HEK293 (cell line): Measurements from ENCODE around the gene FBXW5.

Experiments
- MZF1 ChIP-seq: fragments of 450-650 bp; formaldehyde crosslinking; IDR thresholded peaks from 2 replicates; pipeline ENCODE4 v1.5.1; 2017; ENCODE audit warnings: missing biosample characterization, missing genetic modification characterization, borderline replicate concordance
- ZNF184 ChIP-seq: fragments of 450-650 bp; IDR thresholded peaks from 2 replicates; pipeline ENCODE4 v1.5.1; 2018; ENCODE audit warnings: missing biosample characterization, mild to moderate bottlenecking, missing genetic modification characterization
- ZNF223 ChIP-seq: fragments of 450-650 bp; formaldehyde crosslinking; IDR thresholded peaks from 2 replicates; pipeline ENCODE4 v1.5.1; 2016; ENCODE audit warnings: missing biosample characterization, missing genetic modification characterization
- ZNF23 ChIP-seq: fragments of 450-650 bp; formaldehyde crosslinking; IDR thresholded peaks from 2 replicates; pipeline ENCODE4 v1.5.1; 2016; ENCODE audit warnings: missing biosample characterization, missing genetic modification characterization, borderline replicate concordance
- ZNF585B ChIP-seq: fragments of 450-650 bp; formaldehyde crosslinking; IDR thresholded peaks from 2 replicates; pipeline ENCODE4 v1.5.1; 2016; ENCODE audit warnings: missing biosample characterization, missing genetic modification characterization
- ZNF626 ChIP-seq: fragments of 450-650 bp; sonication (Bioruptor Pico); formaldehyde crosslinking; IDR thresholded peaks from 2 replicates; pipeline ENCODE4 v1.5.1; 2018; ENCODE audit warnings: missing biosample characterization, missing genetic modification characterization, inconsistent platforms
- ZNF670 ChIP-seq: fragments of 450-650 bp; formaldehyde crosslinking; IDR thresholded peaks from 2 replicates; pipeline ENCODE4 v1.5.1; 2016; ENCODE audit warnings: missing biosample characterization, missing genetic modification characterization, low read depth
- ZNF791 ChIP-seq: fragments of 450-650 bp; formaldehyde crosslinking; IDR thresholded peaks from 2 replicates; pipeline ENCODE4 v1.5.1; 2016; ENCODE audit warnings: missing biosample characterization, missing genetic modification characterization
- TF ChIP-seq, protein P1 (sequence below): fragments of 450-650 bp; formaldehyde crosslinking; IDR thresholded peaks from 2 replicates; pipeline ENCODE4 v1.5.1; 2017; ENCODE audit warnings: missing biosample characterization, missing genetic modification characterization
- TF ChIP-seq, protein P2 (sequence below): fragments of 450-650 bp; formaldehyde crosslinking; IDR thresholded peaks from 2 replicates; pipeline ENCODE4 v1.5.1; 2016; ENCODE audit warnings: missing biosample characterization, missing genetic modification characterization
- TF ChIP-seq, protein P3 (sequence below): IDR thresholded peaks from 2 replicates; pipeline ENCODE4 v1.6.1; 2011; ENCODE audit warnings: mild to moderate bottlenecking, low read depth, low read length, borderline replicate concordance
- TF ChIP-seq, protein P4 (sequence below): fragments of 450-650 bp; formaldehyde crosslinking; IDR thresholded peaks from 2 replicates; pipeline ENCODE4 v1.5.1; 2016; ENCODE audit warnings: missing biosample characterization, missing genetic modification characterization
- TF ChIP-seq, protein P5 (sequence below): fragments of 450-650 bp; formaldehyde crosslinking; IDR thresholded peaks from 2 replicates; pipeline ENCODE4 v1.5.1; 2016; ENCODE audit warnings: missing biosample characterization, missing genetic modification characterization

DNA sequence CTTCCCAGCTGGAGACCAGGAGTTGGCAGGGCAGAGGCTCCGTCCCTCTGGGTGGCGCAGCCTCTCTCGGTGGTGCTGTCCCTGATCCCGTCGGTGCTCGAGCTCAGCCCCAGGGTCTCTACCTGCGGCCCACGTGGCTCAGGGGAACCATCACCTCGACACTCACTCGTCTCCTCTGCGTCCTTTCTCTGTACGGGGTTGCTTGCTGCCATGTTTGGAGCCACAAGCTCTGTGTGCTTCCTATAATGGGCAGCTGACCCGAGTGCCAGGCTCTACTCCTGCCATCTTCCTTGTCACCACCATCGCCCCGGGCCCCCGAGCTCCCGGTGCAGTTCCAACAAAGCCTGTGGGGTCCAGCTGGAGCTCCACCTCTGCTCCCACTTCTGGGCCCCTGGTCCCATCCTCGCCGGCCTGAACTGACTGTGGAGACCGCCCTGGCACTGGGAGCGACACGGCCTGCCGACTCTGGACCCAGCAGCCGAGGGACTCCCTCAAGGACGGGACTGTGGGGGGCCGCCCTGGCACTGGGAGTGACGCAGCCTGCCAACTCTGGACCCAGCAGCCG lies 5.0 kb downstream of the FBXW5 start:
- TF ChIP-seq ZNF23 (tag by site-specific recombination) = no peak
- TF ChIP-seq, protein P1, sequence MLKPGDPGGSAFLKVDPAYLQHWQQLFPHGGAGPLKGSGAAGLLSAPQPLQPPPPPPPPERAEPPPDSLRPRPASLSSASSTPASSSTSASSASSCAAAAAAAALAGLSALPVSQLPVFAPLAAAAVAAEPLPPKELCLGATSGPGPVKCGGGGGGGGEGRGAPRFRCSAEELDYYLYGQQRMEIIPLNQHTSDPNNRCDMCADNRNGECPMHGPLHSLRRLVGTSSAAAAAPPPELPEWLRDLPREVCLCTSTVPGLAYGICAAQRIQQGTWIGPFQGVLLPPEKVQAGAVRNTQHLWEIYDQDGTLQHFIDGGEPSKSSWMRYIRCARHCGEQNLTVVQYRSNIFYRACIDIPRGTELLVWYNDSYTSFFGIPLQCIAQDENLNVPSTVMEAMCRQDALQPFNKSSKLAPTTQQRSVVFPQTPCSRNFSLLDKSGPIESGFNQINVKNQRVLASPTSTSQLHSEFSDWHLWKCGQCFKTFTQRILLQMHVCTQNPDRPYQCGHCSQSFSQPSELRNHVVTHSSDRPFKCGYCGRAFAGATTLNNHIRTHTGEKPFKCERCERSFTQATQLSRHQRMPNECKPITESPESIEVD = no peak
- TF ChIP-seq, protein P2, sequence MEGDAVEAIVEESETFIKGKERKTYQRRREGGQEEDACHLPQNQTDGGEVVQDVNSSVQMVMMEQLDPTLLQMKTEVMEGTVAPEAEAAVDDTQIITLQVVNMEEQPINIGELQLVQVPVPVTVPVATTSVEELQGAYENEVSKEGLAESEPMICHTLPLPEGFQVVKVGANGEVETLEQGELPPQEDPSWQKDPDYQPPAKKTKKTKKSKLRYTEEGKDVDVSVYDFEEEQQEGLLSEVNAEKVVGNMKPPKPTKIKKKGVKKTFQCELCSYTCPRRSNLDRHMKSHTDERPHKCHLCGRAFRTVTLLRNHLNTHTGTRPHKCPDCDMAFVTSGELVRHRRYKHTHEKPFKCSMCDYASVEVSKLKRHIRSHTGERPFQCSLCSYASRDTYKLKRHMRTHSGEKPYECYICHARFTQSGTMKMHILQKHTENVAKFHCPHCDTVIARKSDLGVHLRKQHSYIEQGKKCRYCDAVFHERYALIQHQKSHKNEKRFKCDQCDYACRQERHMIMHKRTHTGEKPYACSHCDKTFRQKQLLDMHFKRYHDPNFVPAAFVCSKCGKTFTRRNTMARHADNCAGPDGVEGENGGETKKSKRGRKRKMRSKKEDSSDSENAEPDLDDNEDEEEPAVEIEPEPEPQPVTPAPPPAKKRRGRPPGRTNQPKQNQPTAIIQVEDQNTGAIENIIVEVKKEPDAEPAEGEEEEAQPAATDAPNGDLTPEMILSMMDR (tag by site-specific recombination) = no peak
- TF ChIP-seq, protein P3, sequence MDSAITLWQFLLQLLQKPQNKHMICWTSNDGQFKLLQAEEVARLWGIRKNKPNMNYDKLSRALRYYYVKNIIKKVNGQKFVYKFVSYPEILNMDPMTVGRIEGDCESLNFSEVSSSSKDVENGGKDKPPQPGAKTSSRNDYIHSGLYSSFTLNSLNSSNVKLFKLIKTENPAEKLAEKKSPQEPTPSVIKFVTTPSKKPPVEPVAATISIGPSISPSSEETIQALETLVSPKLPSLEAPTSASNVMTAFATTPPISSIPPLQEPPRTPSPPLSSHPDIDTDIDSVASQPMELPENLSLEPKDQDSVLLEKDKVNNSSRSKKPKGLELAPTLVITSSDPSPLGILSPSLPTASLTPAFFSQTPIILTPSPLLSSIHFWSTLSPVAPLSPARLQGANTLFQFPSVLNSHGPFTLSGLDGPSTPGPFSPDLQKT = no peak
- TF ChIP-seq, protein P4, sequence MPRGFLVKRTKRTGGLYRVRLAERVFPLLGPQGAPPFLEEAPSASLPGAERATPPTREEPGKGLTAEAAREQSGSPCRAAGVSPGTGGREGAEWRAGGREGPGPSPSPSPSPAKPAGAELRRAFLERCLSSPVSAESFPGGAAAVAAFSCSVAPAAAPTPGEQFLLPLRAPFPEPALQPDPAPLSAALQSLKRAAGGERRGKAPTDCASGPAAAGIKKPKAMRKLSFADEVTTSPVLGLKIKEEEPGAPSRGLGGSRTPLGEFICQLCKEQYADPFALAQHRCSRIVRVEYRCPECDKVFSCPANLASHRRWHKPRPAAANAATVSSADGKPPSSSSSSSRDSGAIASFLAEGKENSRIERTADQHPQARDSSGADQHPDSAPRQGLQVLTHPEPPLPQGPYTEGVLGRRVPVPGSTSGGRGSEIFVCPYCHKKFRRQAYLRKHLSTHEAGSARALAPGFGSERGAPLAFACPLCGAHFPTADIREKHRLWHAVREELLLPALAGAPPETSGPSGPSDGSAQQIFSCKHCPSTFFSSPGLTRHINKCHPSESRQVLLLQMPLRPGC = no peak
- no peak for TF ChIP-seq ZNF223 (tag by site-specific recombination)
- no peak for TF ChIP-seq ZNF791 (tag by site-specific recombination)
- no peak for TF ChIP-seq ZNF626 (tag by site-specific recombination)
- no peak for TF ChIP-seq MZF1 (tag by site-specific recombination)
- no peak for TF ChIP-seq ZNF670
- TF ChIP-seq ZNF184 (tag by site-specific recombination) = no peak
- TF ChIP-seq, protein P5, sequence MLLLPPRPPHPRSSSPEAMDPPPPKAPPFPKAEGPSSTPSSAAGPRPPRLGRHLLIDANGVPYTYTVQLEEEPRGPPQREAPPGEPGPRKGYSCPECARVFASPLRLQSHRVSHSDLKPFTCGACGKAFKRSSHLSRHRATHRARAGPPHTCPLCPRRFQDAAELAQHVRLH (tag by site-specific recombination) = no peak
- TF ChIP-seq ZNF585B (tag by site-specific recombination) = no peak
